Right cardiac atrium (tissue), 5 donors: ENCODE results near the gene LRMDA. TPM values are rescaled to one million over a fixed set of nuclear protein-coding genes. Genes with fewer than 3 reads are reported as not detected.
A peak's percentile ranks its signal among the peaks of the same experiment; 100 is the strongest.
"Not testable (repeated sequence)": the region's sequence is repeated elsewhere in the genome, so short reads cannot be mapped to it uniquely, and the experiment has no call there.

ENCODE experiments used
- ATAC-seq, 2 donors: fragments of 200-7000 bp; cut with Tn5 transposase; one replicate each; pipeline versions ENCODE4 v1.8.0 to v1.9.1; 2020; ENCODE audit warnings: moderate library complexity in 2 of 2, mild to moderate bottlenecking in 1 of 2
- DNase-seq, 3 donors: peaks; one replicate each; pipeline ENCODE4 v3.0.0-alpha.2; 2020
- H3K27ac ChIP-seq: one replicate; pipeline ENCODE4 v1.5.1; 2013; ENCODE audit warnings: mild to moderate bottlenecking, low read length, control low read depth, moderate library complexity
- H3K27me3 ChIP-seq: one replicate; pipeline ENCODE4 v1.6.1; 2013; ENCODE audit not compliant: control insufficient read depth, insufficient read depth
- H3K4me1 ChIP-seq: one replicate; pipeline ENCODE4 v1.6.1; 2013; ENCODE audit warnings: low read length; ENCODE audit not compliant: control insufficient read depth, insufficient read depth
- H3K4me3 ChIP-seq: one replicate; pipeline ENCODE4 v1.5.1; 2013; ENCODE audit warnings: low read length, control low read depth
- H3K9me3 ChIP-seq: one replicate; pipeline ENCODE4 v1.6.1; 2013; ENCODE audit warnings: low read length; ENCODE audit not compliant: control insufficient read depth
- WGBS: extraction: QIAGEN DNeasy Blood & Tissue Kit; methylation state at CpG from one replicate; pipeline ENCODE4 v1.1.7; 2013; 5-methylcytosine and 5-hydroxymethylcytosine counted together
- intact Hi-C, 4 donors: fragments of 100-400 bp; cut with DNase I; formaldehyde crosslinking; loops; one replicate each; pipeline versions ENCODE4 v1.11.0 to v1.14.0; 2022 to 2023
- polyA plus RNA-seq: library from polyadenylated mRNA; stranded (reverse); fragments of 200-250 nt; gene quantifications from one replicate; pipeline ENCODE4 v1.2.3, GENCODE V29; 2013
- total RNA-seq, 4 donors: library from RNA; stranded (reverse); fragmentation: NEBNext Ultra II Directional; extraction: Animal tissue kit (Norgen Biotek cat#: 25700); gene quantifications; one replicate each; pipeline ENCODE4 v1.2.1, GENCODE V29; 2021
- donor health status: healthy with polysubstance abuse.
- donor health status: DM: no; HTN: yes; CAD: no.
- donor health status: DM: no; HTN: no; CAD: no.
- donor health status: DM: no; HTN: yes; CAD: no; lungs with severe emphysema.
- donor health status: DM: yes; HTN: yes; CAD: no.

LRMDA gene
- total and polyA plus RNA-seq, 5 donors = 42.7 to 97.9 (median 48.8) TPM

DNA sequence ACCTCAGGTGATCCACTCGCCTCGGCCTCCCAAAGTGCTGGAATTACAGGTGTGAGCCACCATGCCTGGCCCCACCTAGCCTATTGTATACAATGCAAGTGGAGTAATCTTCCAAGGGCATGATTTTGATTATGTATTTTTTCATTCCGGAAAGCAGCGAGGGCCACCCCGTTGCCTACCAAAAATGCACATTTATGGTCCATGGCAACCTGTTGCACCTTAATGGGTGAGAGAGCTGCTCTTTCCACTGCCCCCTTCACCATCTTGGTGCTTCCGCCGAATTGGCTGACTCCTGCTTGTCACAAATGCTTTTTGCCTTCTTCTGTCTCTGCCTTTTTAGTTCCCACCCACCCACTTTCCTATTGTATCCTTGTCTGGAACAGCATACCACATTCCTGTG is 699.5 kb downstream of the LRMDA start:
- no peak for DNase-seq
- intact Hi-C loops = no loop called here
- 90% methylated on average over 7 of the region's 7 CpGs for WGBS

DNA sequence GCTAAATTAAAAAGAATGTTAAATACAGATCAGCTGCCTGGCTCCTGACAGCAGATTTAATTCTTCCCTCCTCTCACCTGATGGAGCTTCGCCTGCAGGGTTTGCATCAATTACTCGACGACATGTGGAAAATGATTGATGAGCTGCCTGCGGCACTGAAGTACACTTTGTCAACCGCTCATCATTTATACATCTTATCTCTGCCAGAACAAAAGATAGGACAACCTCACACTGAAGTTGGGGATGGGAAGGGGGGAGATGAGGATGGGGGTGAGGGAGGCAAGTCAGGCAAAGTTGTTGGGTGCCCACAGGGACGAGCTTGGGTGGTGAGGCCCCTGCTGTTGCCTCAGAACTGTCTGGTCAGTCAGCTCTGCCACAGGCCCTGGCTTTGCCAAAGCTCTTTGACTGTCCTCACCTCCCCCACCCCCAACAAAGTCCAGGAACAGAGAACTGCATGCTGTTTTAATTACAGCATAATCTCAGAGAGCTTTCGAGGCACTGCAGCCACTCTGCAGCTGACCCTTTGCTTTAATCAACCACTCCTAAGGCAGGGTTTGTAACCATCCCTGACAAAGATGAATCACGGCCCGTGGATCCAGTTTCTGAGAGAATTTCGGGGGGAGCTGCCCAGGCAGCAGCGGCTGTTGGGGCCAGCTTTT is 702.3 kb downstream of the LRMDA start:
- Histone ChIP-seq H3K9me3 (no peaks in the 10 kb centered on the region), H3K4me3 (no peak overlapping the region), H3K27ac (no peak overlapping the region), H3K27me3 (no peaks in the 10 kb centered on the region), H3K4me1 (peaks cover 1% of the 10 kb centered on the region)
- no peak for ATAC-seq
- WGBS = 84% methylated on average over 11 of the region's 11 CpGs
- no peak for DNase-seq
- intact Hi-C loops = no loop called here

More for the DNA sequence above, 699.5 kb downstream of the LRMDA start:
- H3K4me3 ChIP-seq = no peak overlapping the region
- ATAC-seq = no peak
- H3K4me1 ChIP-seq = no peaks in the 10 kb centered on the region
- no peaks in the 10 kb centered on the region for H3K27me3 ChIP-seq
- H3K9me3 ChIP-seq = no peaks in the 10 kb centered on the region
- H3K27ac ChIP-seq = no peak overlapping the region

DNA sequence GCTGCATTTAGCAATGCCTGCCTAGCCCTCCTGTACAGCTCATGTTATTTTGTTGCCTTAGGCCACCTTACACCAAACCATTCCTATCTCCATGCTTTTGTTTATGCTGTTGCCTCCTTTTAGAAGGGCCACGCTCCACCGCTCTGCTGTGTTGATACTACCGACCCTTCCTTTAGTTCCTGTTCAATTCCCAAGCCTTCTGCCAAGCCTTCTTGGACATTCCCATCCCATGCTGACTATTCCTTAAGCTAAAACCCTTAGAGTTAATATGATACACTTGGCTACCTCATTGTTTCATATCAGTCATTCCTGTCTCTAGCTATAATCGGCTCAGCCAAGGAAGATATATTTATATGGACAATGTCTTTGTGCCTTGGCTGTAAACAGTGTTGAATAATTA is 705.5 kb downstream of the LRMDA start:
- H3K27ac ChIP-seq = no peak overlapping the region
- 78% methylated on average over 4 of the region's 4 CpGs for WGBS
- H3K27me3 ChIP-seq = no peaks in the 10 kb centered on the region
- no peaks in the 10 kb centered on the region for H3K9me3 ChIP-seq
- no peak overlapping the region for H3K4me3 ChIP-seq
- H3K4me1 ChIP-seq = peaks cover 1% of the 10 kb centered on the region
- ATAC-seq (no peak), DNase-seq (no peak)
- intact Hi-C loops = no loop called here

DNA sequence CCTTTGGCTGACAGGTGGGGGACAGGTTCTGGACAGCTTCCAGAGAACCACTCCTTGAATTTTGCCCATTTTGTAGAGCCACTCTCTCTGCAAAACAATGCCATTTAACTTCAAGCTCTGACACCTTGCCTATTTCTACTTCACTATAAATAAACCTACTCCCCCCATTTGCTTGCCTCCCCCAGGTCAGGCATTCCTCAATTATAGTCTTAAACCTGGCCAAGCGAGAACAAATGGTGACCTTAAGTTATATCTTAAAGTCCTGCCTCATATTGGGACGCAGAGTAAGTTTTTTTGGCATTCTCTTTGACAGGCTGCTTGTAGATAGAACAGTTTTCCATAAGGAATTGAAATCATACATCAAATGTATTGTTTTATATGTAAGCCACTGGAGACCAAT is 706.9 kb downstream of the LRMDA start:
- Histone ChIP-seq H3K27ac (no peak overlapping the region), H3K27me3 (no peaks in the 10 kb centered on the region), H3K4me3 (no peak overlapping the region), H3K4me1 (peaks cover 1% of the 10 kb centered on the region), H3K9me3 (no peaks in the 10 kb centered on the region)
- ATAC-seq (no peak), DNase-seq (no peak)
- 82% methylated on average over 2 of the region's 2 CpGs for WGBS
- intact Hi-C loops = no loop called here

DNA sequence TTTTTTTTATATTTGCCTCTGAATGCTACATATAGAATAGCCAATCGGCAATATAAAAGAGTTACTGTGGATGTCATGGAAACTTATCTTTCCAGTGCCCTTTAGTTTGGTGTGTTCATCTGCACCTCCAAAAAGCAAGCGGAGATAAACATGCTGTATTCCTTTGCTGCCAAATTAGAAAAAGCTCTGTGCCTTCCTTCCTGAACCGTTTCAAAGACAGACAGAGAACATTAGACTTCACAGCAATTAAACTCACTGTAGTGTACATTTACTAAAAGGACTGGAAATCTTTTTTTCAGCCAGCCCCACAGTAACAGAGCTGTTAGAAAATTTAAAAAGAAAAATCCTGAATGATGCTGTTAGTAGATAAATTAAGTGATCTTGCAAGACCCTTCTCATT is 707.5 kb downstream of the LRMDA start:
- intact Hi-C loops = no loop called here
- no peak for ATAC-seq
- no peaks in the 10 kb centered on the region for H3K9me3 ChIP-seq
- H3K4me1 ChIP-seq = peaks cover 1% of the 10 kb centered on the region
- DNase-seq = no peak
- 31% methylated on average over 3 of the region's 3 CpGs for WGBS
- no peak overlapping the region for H3K27ac ChIP-seq
- H3K27me3 ChIP-seq = no peaks in the 10 kb centered on the region
- H3K4me3 ChIP-seq = no peak overlapping the region

DNA sequence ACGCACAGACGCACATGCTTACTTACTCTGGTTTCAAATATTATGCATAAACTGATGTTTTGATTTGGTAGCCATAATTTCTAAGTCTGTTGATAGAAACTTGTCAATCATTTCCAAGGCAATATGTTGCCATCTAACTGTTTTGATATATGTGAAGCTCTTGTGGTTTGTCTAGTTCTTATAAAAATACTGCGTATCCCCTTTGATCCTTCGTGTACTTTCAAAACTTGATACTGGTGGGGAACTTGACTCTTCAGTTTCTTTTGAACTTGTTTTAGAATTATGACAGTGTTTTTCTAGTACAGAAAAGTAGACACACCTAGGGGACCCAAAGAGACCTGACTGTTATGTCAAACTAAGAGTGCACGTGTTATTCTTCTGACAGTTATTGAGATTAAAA is 708.0 kb downstream of the LRMDA start:
- Histone ChIP-seq H3K4me3 (no peak overlapping the region), H3K9me3 (no peaks in the 10 kb centered on the region), H3K27ac (no peak overlapping the region), H3K27me3 (no peaks in the 10 kb centered on the region), H3K4me1 (peaks cover 1% of the 10 kb centered on the region)
- intact Hi-C loops = no loop called here
- WGBS = 94% methylated on average over 5 of the region's 5 CpGs
- DNase-seq (no peak), ATAC-seq (no peak)

DNA sequence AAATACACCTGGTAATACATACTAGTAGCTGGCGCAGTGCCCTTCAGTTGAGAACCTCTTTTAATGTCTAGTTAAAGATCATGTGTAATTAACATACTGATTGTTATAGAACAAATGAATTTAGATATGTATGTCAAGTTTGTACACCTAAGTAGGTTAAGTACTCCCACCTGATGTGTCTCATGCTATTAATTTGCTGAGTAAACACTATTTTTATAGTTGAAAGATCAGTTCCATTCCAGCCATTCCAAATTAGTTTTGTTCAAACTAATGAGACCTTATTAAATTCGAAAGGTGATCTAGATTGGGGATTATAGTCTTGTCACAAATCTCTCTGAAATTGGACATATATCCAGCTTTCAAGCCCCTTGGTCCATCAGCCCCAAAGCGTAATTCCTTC is 710.0 kb downstream of the LRMDA start:
- intact Hi-C loops = no loop called here
- no peak for ATAC-seq
- Histone ChIP-seq H3K27ac (no peak overlapping the region), H3K9me3 (no peaks in the 10 kb centered on the region), H3K4me3 (no peak overlapping the region), H3K27me3 (no peaks in the 10 kb centered on the region), H3K4me1 (peaks cover 1% of the 10 kb centered on the region)
- DNase-seq = no peak
- 98% methylated on average over 3 of the region's 3 CpGs for WGBS

DNA sequence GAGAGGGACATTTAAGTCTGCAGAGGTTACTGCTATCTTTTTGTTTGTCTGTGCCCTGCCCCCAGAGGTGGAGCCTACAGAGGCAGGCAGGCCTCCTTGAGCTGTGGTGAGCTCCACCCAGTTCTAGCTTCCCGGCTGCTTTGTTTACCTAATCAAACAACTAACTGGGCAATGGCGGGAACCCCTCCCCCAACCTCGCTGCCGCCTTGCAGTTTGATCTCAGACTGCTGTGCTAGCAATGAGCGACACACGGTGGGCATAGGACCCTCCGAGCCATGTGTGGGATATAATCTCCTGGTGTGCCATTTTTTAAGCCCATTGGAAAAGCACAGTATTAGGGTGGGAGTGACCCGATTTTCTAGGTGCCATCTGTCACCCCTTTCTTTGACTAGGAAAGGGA is 716.8 kb downstream of the LRMDA start:
- H3K27ac ChIP-seq, ATAC-seq, H3K4me1 ChIP-seq, H3K27me3 ChIP-seq, DNase-seq, H3K9me3 ChIP-seq, H3K4me3 ChIP-seq, intact Hi-C loops: not testable (repeated sequence)
- 91% methylated on average over 8 of the region's 8 CpGs for whole genome bisulfite sequencing

DNA sequence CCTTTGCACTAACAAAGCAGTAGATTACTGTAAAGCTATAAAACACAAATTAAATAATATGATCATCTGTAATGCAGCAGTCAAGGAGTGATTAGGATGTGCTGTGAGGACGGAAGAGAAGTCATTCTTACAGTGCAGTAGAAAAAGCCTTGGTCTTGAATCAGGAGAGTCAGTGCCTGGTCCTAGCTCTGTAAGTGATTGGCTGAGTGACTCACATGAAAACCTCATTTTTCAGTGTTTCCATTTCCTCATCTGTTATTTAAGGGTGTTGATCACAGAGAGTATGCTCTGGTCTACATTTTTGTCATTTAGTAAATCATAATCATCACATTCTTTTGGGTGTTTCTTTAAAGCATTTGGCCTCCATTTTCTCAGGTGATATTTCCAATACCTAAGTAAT is 717.8 kb downstream of the LRMDA start:
- no peaks in the 10 kb centered on the region for H3K27me3 ChIP-seq
- H3K4me3 ChIP-seq = no peak overlapping the region
- H3K27ac ChIP-seq = no peak overlapping the region
- DNase-seq = no peak
- peaks cover 3% of the 10 kb centered on the region for H3K4me1 ChIP-seq
- ATAC-seq = no peak
- 90% methylated on average over 1 of the region's 1 CpG for WGBS
- H3K9me3 ChIP-seq = no peaks in the 10 kb centered on the region
- intact Hi-C loops = no loop called here

DNA sequence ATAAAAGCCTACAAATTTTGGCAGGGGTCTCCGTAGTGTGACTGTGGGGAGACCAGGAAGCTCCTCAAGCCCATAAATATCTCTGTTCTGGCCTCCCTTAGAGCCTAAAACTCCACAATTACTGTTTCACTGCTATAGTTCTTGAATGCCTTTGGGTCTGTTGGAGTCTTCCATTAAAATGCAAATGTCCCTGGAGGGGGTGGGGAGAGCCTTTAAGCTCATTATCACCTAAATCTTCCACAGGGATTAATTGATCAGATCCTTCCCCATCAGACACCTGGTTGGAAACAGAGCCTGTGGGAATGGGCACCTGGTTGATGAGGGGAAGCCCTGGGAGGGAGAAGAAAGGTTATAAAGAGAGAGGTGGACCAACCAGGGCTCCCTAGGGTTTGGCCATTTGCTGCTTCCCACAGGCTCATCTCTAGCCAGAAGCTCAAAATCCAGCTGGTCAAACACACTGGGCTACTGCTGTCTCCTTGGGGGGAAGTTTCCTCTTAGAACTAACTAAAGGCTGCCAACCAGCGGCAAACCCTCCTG is 718.2 kb downstream of the LRMDA start:
- ATAC-seq = no peak
- 74% methylated on average over 2 of the region's 2 CpGs for WGBS
- H3K4me1 ChIP-seq = peaks cover 3% of the 10 kb centered on the region
- H3K4me3 ChIP-seq = no peak overlapping the region
- H3K27me3 ChIP-seq = no peaks in the 10 kb centered on the region
- H3K27ac ChIP-seq = no peak overlapping the region
- H3K9me3 ChIP-seq = no peaks in the 10 kb centered on the region
- intact Hi-C loops = no loop called here
- DNase-seq = no peak

DNA sequence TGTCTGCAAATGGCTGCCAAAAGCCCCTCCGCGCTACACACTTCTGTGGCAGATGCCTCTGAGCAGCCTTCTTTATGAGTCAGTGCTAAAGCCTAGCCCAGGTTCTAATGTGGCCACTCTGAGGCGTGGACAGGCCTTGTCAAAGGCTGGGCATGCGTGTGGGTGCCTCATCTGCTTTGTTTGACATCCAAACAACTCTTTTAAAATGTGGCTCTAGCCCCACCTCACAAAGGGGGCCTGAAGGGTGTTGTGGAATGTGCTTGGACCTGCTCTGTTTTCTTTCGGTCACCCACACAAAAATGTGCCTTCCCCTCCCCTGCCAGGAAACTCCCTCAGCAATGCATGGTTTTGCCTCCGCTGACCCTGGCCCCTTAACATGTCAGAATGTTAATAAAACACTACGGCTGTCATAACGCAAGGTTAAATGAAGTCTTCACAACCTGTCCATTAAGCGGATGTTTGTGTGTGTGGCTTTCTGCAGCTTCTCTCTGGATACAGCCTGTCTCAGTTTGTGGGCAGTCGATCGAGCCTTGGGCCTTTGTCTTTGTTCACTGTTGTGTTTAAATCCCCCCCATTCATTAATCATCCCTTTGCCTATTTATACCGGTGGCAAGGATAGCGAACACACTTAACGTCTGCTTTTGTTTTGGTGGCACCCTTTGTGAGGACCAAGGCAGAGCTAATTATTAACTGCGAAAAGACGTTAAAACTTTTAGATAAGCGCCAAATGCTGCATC is 718.9 kb downstream of the LRMDA start:
- ATAC-seq = no peak
- H3K27me3 ChIP-seq = no peaks in the 10 kb centered on the region
- no peaks in the 10 kb centered on the region for H3K9me3 ChIP-seq
- peaks cover 3% of the 10 kb centered on the region for H3K4me1 ChIP-seq
- H3K27ac ChIP-seq = peak overlapping the region; percentile 36
- no peak for DNase-seq
- intact Hi-C loops = no loop called here
- no peak overlapping the region for H3K4me3 ChIP-seq
- WGBS = 63% methylated on average over 17 of the region's 17 CpGs
